Nephron progenitor cell (in vitro differentiated cells): ENCODE measurements around the gene STON1.
A peak's percentile ranks its signal among the peaks of the same experiment; 100 is the strongest.

Experiments used
- DNase-seq: peaks from one replicate; pipeline ENCODE4 v3.0.0; 2021
- H3K27ac Mint-ChIP-seq: 2 replicates; pipeline ENCODE4 v1.8.0; 2021; ENCODE audit warnings: mild to moderate bottlenecking, moderate library complexity, mixed read lengths
- H3K27me3 Mint-ChIP-seq: 2 replicates; pipeline ENCODE4 v1.8.0; 2021; ENCODE audit warnings: mild to moderate bottlenecking, low read depth, mixed read lengths; ENCODE audit not compliant: poor library complexity
- H3K36me3 Mint-ChIP-seq: 2 replicates; pipeline ENCODE4 v1.8.0; 2021; ENCODE audit warnings: low read depth, mixed read lengths
- H3K4me1 Mint-ChIP-seq: 2 replicates; pipeline ENCODE4 v1.8.0; 2021; ENCODE audit warnings: mixed read lengths
- H3K4me3 Mint-ChIP-seq: 2 replicates; pipeline ENCODE4 v1.8.0; 2021; ENCODE audit warnings: mild to moderate bottlenecking, moderate library complexity, mixed read lengths
- H3K9me3 Mint-ChIP-seq: 2 replicates; pipeline ENCODE4 v1.8.0; 2021; ENCODE audit warnings: mild to moderate bottlenecking, moderate library complexity, mixed read lengths
- TF ChIP-seq, protein P1 (sequence below): fragments of 200-600 bp; sonication (generic); IDR thresholded peaks from 2 replicates; pipeline ENCODE4 v1.5.0; 2021; ENCODE audit warnings: antibody characterized with exemption

STON1 gene

DNA sequence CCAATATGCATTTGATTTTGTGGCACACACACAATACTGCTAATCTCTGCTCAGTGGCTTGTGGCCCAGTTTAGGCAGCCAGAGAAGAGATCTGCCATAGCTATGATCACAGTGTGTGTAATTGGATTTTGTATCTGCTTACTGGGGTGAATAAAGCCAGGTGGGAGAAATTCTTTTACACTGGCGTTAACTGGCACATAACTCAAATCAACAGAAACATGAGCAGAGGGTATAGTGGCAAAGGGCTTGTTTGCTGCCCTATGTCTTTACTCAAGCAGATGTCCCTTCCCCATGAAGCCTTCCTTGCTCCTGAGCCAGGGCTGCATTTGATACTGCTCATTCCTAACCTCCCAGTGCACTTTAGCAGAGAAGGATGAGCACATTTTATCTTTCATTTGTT lies 28.5 kb downstream of the STON1 start:
- peaks cover 28% of the 10 kb centered on the region for H3K36me3 Mint-ChIP-seq
- no peak overlapping the region for H3K27ac Mint-ChIP-seq

DNA sequence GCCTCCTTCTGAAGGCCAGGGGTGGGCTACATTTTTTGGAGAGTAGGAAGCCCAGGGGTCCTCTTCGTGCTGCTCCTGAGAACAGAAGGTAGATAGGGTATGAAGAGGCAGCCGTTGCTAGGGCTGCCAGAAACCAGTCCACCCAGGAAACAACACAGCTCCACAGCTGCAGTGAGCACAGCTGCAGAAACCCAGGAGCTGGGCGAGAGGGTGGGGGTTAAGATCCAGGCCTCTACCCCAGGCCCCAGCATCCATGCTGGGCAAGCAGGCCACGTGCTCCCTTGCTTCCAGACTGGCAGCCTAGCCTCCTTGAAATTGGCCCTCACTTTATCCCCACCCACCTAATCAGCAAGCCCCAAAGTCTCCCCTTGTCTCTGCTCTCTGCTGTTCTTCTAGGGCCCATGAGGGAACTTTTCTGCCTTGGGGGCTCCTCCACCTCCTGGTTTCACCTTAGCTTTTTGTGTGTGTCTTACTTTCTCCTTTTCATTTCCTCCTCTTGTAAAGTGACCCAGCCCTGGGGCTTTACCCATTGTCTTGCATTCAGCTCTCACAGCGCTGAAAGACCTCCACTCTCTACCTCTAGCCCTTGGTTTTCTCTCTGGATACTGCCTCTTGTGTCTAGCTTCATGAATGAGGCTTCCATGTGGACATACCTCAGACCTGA lies 30.7 kb downstream of the STON1 start:
- Mint-ChIP-seq H3K36me3 (peaks cover 32% of the 10 kb centered on the region), H3K27ac (peak overlapping the region; percentile 55), H3K9me3 (peaks cover 19% of the 10 kb centered on the region), H3K4me1 (peaks cover 24% of the 10 kb centered on the region), H3K4me3 (no peak overlapping the region), H3K27me3 (no peaks in the 10 kb centered on the region)
- TF ChIP-seq, protein P1, sequence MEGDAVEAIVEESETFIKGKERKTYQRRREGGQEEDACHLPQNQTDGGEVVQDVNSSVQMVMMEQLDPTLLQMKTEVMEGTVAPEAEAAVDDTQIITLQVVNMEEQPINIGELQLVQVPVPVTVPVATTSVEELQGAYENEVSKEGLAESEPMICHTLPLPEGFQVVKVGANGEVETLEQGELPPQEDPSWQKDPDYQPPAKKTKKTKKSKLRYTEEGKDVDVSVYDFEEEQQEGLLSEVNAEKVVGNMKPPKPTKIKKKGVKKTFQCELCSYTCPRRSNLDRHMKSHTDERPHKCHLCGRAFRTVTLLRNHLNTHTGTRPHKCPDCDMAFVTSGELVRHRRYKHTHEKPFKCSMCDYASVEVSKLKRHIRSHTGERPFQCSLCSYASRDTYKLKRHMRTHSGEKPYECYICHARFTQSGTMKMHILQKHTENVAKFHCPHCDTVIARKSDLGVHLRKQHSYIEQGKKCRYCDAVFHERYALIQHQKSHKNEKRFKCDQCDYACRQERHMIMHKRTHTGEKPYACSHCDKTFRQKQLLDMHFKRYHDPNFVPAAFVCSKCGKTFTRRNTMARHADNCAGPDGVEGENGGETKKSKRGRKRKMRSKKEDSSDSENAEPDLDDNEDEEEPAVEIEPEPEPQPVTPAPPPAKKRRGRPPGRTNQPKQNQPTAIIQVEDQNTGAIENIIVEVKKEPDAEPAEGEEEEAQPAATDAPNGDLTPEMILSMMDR = no peak
- no peak for DNase-seq

More for the DNA sequence above, 28.5 kb downstream of the STON1 start:
- Mint-ChIP-seq H3K9me3 (peaks cover 23% of the 10 kb centered on the region), H3K4me3 (no peak overlapping the region), H3K27me3 (no peaks in the 10 kb centered on the region), H3K4me1 (peaks cover 24% of the 10 kb centered on the region)
- TF ChIP-seq, protein P1 = no peak
- DNase-seq = no peak

DNA sequence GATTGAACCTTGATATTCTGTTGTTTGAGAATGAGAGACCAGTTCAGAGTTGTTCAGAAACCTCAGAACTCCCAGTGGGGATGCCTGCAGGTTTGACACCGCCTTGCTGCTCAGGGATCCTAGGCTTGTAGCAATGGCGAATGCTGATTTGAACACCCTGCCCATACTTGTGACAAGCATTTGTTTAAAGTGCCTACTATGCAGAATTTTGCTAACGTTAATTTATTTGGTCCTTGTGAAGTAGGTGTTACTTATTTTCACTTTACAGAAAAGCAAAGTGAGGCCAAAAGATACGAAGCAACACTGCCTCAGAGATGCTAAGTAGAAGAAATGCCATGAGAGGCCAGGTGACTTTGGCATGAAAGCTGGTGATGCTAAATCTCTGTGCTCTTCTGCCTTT lies 32.3 kb downstream of the STON1 start:
- Mint-ChIP-seq H3K36me3 (peaks cover 40% of the 10 kb centered on the region), H3K9me3 (peaks cover 19% of the 10 kb centered on the region), H3K4me3 (no peak overlapping the region), H3K27ac (no peak overlapping the region), H3K27me3 (no peaks in the 10 kb centered on the region), H3K4me1 (peaks cover 30% of the 10 kb centered on the region)
- DNase-seq = no peak
- TF ChIP-seq, protein P1 = no peak

DNA sequence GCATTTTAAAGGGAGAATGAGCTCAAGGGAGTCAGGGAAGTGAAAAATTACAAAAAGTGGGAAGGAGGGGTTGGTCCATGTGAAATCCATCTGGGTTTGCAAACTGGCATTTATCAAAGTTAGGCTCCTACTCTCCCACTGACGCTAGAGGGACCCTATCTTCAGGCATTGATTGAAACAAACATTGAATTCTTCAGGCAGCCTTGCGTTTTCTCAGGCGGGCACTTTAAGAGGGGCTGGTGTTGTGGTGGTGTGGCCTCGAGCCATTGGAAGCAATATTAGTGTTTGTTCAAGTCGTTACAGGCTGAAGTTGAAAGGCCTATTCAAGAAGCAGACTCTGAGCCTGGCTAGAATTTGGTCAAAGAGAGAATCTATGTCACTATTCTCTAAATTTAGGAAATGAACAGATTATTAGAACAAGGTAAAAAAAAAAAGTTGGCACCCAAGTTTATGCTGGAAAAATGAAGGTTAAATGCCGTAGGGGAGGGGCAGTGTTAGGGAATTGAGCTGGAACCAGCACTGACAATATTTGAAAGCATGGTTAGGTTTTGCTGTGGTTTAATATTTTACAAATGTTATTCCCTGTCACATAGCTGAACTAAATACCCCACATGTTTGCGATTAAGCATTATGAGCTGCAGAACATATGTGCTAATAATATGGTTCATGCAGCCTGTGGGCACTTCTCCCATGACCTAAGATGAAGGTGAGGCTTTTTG lies 36.8 kb downstream of the STON1 start:
- peaks cover 6% of the 10 kb centered on the region for H3K27me3 Mint-ChIP-seq
- no peak for DNase-seq
- H3K9me3 Mint-ChIP-seq = peaks cover 4% of the 10 kb centered on the region
- no peak overlapping the region for H3K4me3 Mint-ChIP-seq
- peaks cover 10% of the 10 kb centered on the region for H3K4me1 Mint-ChIP-seq
- TF ChIP-seq, protein P1 = peak; percentile 15
- no peak overlapping the region for H3K27ac Mint-ChIP-seq
- peaks cover 43% of the 10 kb centered on the region for H3K36me3 Mint-ChIP-seq

DNA sequence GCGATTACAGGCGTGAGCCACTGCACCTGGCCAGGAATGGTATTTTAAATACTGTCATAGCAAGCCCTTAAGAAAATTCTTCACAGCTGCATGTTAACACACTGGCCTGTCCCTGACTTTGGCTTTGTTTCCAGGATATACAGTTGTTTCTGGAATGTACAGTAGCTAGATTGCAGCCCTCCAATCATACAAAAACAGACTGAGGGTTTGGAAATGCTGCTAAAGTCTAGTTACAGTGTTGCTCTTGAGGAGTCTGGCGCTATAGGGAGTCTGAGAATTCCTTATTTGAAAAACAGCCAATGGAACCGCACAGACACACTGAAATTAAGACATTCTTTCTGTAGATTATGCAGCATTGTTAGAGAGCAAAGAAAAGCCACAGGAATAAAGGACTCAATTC lies 37.7 kb downstream of the STON1 start:
- Mint-ChIP-seq H3K36me3 (peaks cover 43% of the 10 kb centered on the region), H3K4me1 (peaks cover 20% of the 10 kb centered on the region), H3K9me3 (peaks cover 4% of the 10 kb centered on the region), H3K27ac (no peak overlapping the region), H3K27me3 (peaks cover 6% of the 10 kb centered on the region), H3K4me3 (no peak overlapping the region)
- no peak for DNase-seq
- TF ChIP-seq, protein P1 = no peak
